A549 (cell line): ENCODE measurements around the gene ABCC1. TPM values are rescaled to one million over a fixed set of nuclear protein-coding genes. Genes with fewer than 3 reads are reported as not detected.
A peak's percentile ranks its signal among the peaks of the same experiment; 100 is the strongest.

Experiments used
- ATAC-seq, 2 experiments: fragments of 200-7000 bp in 1 of 2; fragments of >200 bp in 1 of 2; cut with Nextera tagmentation in 1 of 2; cut with Tn5 transposase in 1 of 2; 3 replicates each; pipeline versions ENCODE4 v1.8.0 to v1.9.1; 2018 to 2020; ENCODE audit warnings: mild to moderate bottlenecking in 1 of 2, moderate library complexity in 1 of 2
- CTCF ChIA-PET: fragments of 300-600 bp; sonication (Branson Sonifier 250); formaldehyde crosslinking; extraction: SDS; loops from one replicate; lab custom pipeline; 2021; ENCODE audit warnings: antibody characterized with exemption, inconsistent platforms; lab: Yijun Ruan, JAX
- POLR2A ChIA-PET: fragments of 350-600 bp; formaldehyde crosslinking; extraction: SDS; loops from one replicate; lab custom pipeline; 2021; ENCODE audit warnings: antibody characterized with exemption, inconsistent platforms; lab: Yijun Ruan, JAX
- DNase-seq, 2 experiments: peaks; one replicate each; pipeline versions ENCODE4 v3.0.0 to v3.0.0-alpha.2; 2011 to 2016; ENCODE audit warnings: low read depth in 1 of 2, low spot score in 1 of 2
- FAIRE-seq: peaks from 2 replicates; lab custom pipeline; 2011; peaks lifted over from hg19 to GRCh38; lab: Jason Lieb, UNC
- H3K27ac ChIP-seq, 2 experiments: fragments of >200 bp; sonication (Bioruptor Twin); formaldehyde crosslinking; 3 replicates each; pipeline ENCODE4 v1.5.1; 2016 to 2017
- H3K4me1 ChIP-seq: fragments of >200 bp; sonication (Bioruptor Twin); formaldehyde crosslinking; 3 replicates; pipeline ENCODE4 v1.6.1; 2016
- H3K4me2 ChIP-seq: fragments of >200 bp; sonication (Bioruptor Twin); formaldehyde crosslinking; 3 replicates; pipeline ENCODE4 v1.6.1; 2016
- H3K4me3 ChIP-seq: fragments of >200 bp; sonication (Bioruptor Twin); formaldehyde crosslinking; 3 replicates; pipeline ENCODE4 v1.5.1; 2016
- H3K9me3 ChIP-seq: fragments of >200 bp; sonication (Bioruptor Twin); formaldehyde crosslinking; 3 replicates; pipeline ENCODE4 v1.6.1; 2016
- CEBPB ChIP-seq, 2 experiments: fragments of >200 bp in 1 of 2; sonication (Bioruptor Twin) in 1 of 2; formaldehyde crosslinking in 1 of 2; IDR thresholded peaks; 2 replicates each; pipeline ENCODE4 v1.6.1; 2012 to 2016
- CHD4 ChIP-seq: fragments of 200-600 bp; sonication (generic); IDR thresholded peaks from 2 replicates; pipeline ENCODE4 v1.6.1; 2016; ENCODE audit warnings: antibody characterized with exemption, mild to moderate bottlenecking, borderline replicate concordance
- EHMT2 ChIP-seq: fragments of 200-600 bp; sonication (generic); IDR thresholded peaks from 2 replicates; pipeline ENCODE4 v1.6.1; 2016; ENCODE audit warnings: antibody characterized with exemption, low read depth, mild to moderate bottlenecking, moderate library complexity
- ESRRA ChIP-seq: fragments of 150-350 bp; IDR thresholded peaks from 2 replicates; pipeline ENCODE4 v1.6.1; 2014; ENCODE audit warnings: mild to moderate bottlenecking, low read length, borderline replicate concordance
- FOSL2 ChIP-seq, 2 experiments: fragments of 450-650 bp in 1 of 2; fragments of >200 bp in 1 of 2; sonication (Bioruptor Twin) in 1 of 2; formaldehyde crosslinking; IDR thresholded peaks; 2 replicates each; pipeline versions ENCODE4 v1.5.0 to v1.6.1; 2016 to 2020; ENCODE audit warnings: mild to moderate bottlenecking in 1 of 2, moderate library complexity in 1 of 2
- HDAC2 ChIP-seq: fragments of 200-600 bp; sonication (generic); IDR thresholded peaks from 2 replicates; pipeline ENCODE4 v1.6.1; 2016
- HEYL ChIP-seq: fragments of 250-450 bp; sonication (Bioruptor Pico); IDR thresholded peaks from 2 replicates; pipeline ENCODE4 v1.8.0; 2021; ENCODE audit warnings: mild to moderate bottlenecking, moderate library complexity
- HOXB13 ChIP-seq: fragments of 250-450 bp; sonication (Bioruptor Pico); IDR thresholded peaks from 2 replicates; pipeline ENCODE4 v1.5.0; 2020; ENCODE audit warnings: low read depth, mild to moderate bottlenecking, moderate library complexity
- KDM1A ChIP-seq: fragments of 200-600 bp; sonication (generic); IDR thresholded peaks from 2 replicates; pipeline ENCODE4 v1.6.1; 2016; ENCODE audit warnings: low read depth, mild to moderate bottlenecking
- MAFK ChIP-seq: fragments of 450-650 bp; IDR thresholded peaks from 2 replicates; pipeline ENCODE4 v1.6.1; 2014; ENCODE audit not compliant: partially characterized antibody
- NFE2L2 ChIP-seq: fragments of 150-350 bp; conservative IDR thresholded peaks from 2 replicates; pipeline ENCODE4 v1.6.1; 2014; ENCODE audit warnings: low read length
- PHF8 ChIP-seq: fragments of 200-600 bp; sonication (generic); IDR thresholded peaks from 2 replicates; pipeline ENCODE4 v1.6.1; 2016; ENCODE audit warnings: low read depth, mild to moderate bottlenecking, antibody characterized with exemption, moderate library complexity, borderline replicate concordance
- POLR2AphosphoS2 ChIP-seq: conservative IDR thresholded peaks from 2 replicates; pipeline ENCODE4 v1.6.1; 2012; ENCODE audit warnings: low read length, improper control_type of control experiment, inconsistent platforms
- RAD21 ChIP-seq, 2 experiments: fragments of >200 bp in 1 of 2; sonication (Bioruptor Twin) in 1 of 2; formaldehyde crosslinking in 1 of 2; IDR thresholded peaks in 1 of 2; conservative IDR thresholded peaks in 1 of 2; 2 replicates in 1 of 2; 3 replicates in 1 of 2; pipeline ENCODE4 v1.6.1; 2012 to 2018; ENCODE audit warnings: inconsistent platforms in 1 of 2
- RARB ChIP-seq: fragments of 250-450 bp; sonication (Bioruptor Pico); IDR thresholded peaks from 2 replicates; pipeline ENCODE4 v1.8.0; 2021; ENCODE audit warnings: mild to moderate bottlenecking, moderate library complexity
- RNF2 ChIP-seq: fragments of 200-600 bp; sonication (generic); IDR thresholded peaks from 2 replicates; pipeline ENCODE4 v1.6.1; 2016; ENCODE audit warnings: low read depth, mild to moderate bottlenecking, antibody characterized with exemption, moderate library complexity, borderline replicate concordance
- SREBF2 ChIP-seq: fragments of 450-650 bp; IDR thresholded peaks from 2 replicates; pipeline ENCODE4 v1.6.1; 2014; ENCODE audit warnings: mild to moderate bottlenecking, moderate library complexity
- WGBS: methylation state at CpG from one replicate; pipeline ENCODE4 v1.1.6; 2017; ENCODE audit errors: missing lambda C conversion rate; 5-methylcytosine and 5-hydroxymethylcytosine counted together
- polyA plus RNA-seq, 4 experiments: library from polyadenylated mRNA; depleted of rRNA in 3 of 4; stranded (reverse); fragments of >200 nt; fragmentation: RNase III in 1 of 4; extraction: RNeasy Plus Mini Kit Qiagen cat#74134 plus additional on column Dnase treatment in 1 of 4; gene quantifications; 2 replicates in 3 of 4; 3 replicates in 1 of 4; pipeline ENCODE4 v1.2.3, GENCODE V29; 2011 to 2017
- TF ChIP-seq, protein P1 (sequence below): IDR thresholded peaks from 2 replicates; pipeline ENCODE4 v1.6.1; 2012
- TF ChIP-seq, protein P2 (sequence below): fragments of 250-450 bp; sonication (Bioruptor Pico); IDR thresholded peaks from 2 replicates; pipeline ENCODE4 v1.5.0; 2020; ENCODE audit warnings: low read depth, mild to moderate bottlenecking, moderate library complexity
- TF ChIP-seq, protein P3 (sequence below): fragments of 450-650 bp; IDR thresholded peaks from 2 replicates; pipeline ENCODE4 v1.6.1; 2014; ENCODE audit warnings: antibody characterized with exemption
- TF ChIP-seq, protein P4 (sequence below): fragments of 200-600 bp; sonication (generic); IDR thresholded peaks from 2 replicates; pipeline ENCODE4 v1.6.1; 2016; ENCODE audit warnings: antibody characterized with exemption, mild to moderate bottlenecking, moderate library complexity
- TF ChIP-seq, protein P5 (sequence below): fragments of >200 bp; sonication (Bioruptor Twin); formaldehyde crosslinking; IDR thresholded peaks from 3 replicates; pipeline ENCODE4 v1.5.1; 2016

Gene ABCC1
- polyA plus RNA-seq, 2 of the 4 experiments (the other 2 are of a cell fraction) = 56.5 to 93.8 TPM

DNA sequence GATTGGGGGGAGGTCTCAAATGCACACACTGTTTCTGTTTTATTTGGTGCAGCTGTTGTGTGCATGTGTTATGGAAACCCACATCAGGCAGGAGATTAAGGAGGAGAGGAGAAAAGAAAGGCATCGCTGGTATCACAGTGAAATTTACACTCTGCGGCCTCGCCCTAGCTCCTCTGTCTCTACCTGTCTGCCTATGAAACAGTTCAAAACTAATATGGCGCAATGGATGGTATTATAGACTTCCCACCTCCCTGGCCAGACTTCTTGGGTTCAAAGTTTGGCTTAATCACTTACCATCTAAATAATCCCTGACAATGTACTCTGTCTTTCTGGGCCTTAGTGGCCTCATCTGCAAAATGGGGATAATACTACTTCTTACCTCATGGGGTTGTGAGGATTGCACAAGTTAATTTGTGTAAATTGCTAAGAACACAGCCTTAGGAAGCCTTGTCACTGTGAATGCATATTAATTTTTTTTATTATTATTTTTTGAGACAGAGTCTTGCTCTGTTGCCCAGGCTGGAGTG, 1.4 kb upstream of the ABCC1 start:
- TF ChIP-seq HEYL (CRISPR knock-in tag) = no peak
- no peak for TF ChIP-seq EHMT2
- no peak for TF ChIP-seq ESRRA
- peak in 1 of 2 experiments; percentile 51; a peak in 2 of 4 replicates for TF ChIP-seq CEBPB (IDR thresholded peaks at IDR 0.05)
- TF ChIP-seq, protein P1, sequence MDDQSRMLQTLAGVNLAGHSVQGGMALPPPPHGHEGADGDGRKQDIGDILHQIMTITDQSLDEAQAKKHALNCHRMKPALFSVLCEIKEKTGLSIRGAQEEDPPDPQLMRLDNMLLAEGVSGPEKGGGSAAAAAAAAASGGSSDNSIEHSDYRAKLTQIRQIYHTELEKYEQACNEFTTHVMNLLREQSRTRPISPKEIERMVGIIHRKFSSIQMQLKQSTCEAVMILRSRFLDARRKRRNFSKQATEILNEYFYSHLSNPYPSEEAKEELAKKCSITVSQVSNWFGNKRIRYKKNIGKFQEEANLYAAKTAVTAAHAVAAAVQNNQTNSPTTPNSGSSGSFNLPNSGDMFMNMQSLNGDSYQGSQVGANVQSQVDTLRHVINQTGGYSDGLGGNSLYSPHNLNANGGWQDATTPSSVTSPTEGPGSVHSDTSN = no peak
- TF ChIP-seq, protein P2, sequence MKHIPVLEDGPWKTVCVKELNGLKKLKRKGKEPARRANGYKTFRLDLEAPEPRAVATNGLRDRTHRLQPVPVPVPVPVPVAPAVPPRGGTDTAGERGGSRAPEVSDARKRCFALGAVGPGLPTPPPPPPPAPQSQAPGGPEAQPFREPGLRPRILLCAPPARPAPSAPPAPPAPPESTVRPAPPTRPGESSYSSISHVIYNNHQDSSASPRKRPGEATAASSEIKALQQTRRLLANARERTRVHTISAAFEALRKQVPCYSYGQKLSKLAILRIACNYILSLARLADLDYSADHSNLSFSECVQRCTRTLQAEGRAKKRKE (CRISPR knock-in tag) = no peak
- TF ChIP-seq, protein P3, sequence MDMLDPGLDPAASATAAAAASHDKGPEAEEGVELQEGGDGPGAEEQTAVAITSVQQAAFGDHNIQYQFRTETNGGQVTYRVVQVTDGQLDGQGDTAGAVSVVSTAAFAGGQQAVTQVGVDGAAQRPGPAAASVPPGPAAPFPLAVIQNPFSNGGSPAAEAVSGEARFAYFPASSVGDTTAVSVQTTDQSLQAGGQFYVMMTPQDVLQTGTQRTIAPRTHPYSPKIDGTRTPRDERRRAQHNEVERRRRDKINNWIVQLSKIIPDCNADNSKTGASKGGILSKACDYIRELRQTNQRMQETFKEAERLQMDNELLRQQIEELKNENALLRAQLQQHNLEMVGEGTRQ = no peak
- peak; percentile 91 for TF ChIP-seq KDM1A
- peak; percentile 76; the same call in 1 of the 2 replicates for TF ChIP-seq CHD4
- no peak for TF ChIP-seq SREBF2
- TF ChIP-seq RARB (CRISPR knock-in tag) = no peak
- peak; percentile 28; the same call in 1 of the 2 replicates for TF ChIP-seq HDAC2
- Histone ChIP-seq H3K4me2 (peak overlapping the region; percentile 70), H3K9me3 (no peaks in the 10 kb centered on the region), H3K27ac (peak overlapping the region; percentile 100), H3K4me1 (peaks cover 54% of the 10 kb centered on the region), H3K4me3 (no peak overlapping the region)
- CTCF ChIA-PET = interaction anchor here (0.7 to 1.9 kb wide), 8 partner anchors 8 to 76 kb away, joined by 3 to 6 read pairs (median 3); no protein-coding TSS in a partner anchor
- FAIRE-seq (no peak), DNase-seq (peak in 1 of 2 experiments; percentile 63), ATAC-seq (no peak)
- POLR2A ChIA-PET = interaction anchor here (1.3 to 2.1 kb wide), 2 partner anchors 60 to 77 kb away, joined by 3 to 10 read pairs; partner anchors contain the start of gene CEP20
- WGBS = 85% methylated on average over 4 of the region's 4 CpGs

DNA sequence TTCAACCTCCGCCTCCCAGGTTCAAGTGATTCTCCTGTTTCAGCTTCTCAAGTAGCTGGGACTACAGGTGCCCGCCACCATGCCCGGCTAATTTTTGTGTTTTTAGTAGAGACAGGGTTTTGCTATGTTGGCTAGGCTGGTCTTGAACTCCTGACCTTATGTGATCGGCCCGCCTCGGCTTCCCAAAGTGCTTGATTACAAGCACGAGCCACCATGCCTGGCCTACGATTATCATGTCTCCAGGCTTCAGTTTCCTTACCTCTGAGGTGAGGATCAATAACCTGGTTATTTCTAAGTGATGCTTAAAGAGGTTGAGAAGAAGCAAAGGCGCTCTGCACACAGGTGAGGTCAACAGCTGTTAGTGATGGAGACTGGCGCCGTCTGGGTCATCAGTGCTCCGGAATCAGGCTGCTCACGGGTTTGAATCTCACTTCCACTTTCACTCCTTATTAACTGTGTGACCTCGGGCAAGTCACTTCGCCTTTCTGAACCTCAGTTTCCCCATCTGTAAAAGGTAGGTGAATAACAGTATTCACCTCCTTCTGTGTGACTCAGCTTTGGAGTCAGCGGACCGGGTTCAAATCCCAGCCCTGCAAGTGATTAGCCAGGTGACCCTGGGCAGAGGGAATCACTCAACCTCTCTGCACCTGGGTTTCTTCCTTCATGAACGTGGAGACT, 745 bp upstream of the ABCC1 start:
- FAIRE-seq = no peak
- POLR2A ChIA-PET = interaction anchor here (2.1 kb wide), 1 partner anchor 60 kb away, joined by 10 read pairs; the partner anchor contains the start of gene CEP20
- no peak for DNase-seq
- H3K4me2 ChIP-seq = peak overlapping the region; percentile 95
- 72% methylated on average over 18 of the region's 18 CpGs for WGBS
- H3K4me3 ChIP-seq = peak overlapping the region; percentile 97
- H3K27ac ChIP-seq = peak overlapping the region; percentile 100
- CTCF ChIA-PET = interaction anchor here (0.9 to 1.9 kb wide), 4 partner anchors 9 to 74 kb away, joined by 3 to 6 read pairs (median 4); no protein-coding TSS in a partner anchor
- TF ChIP-seq RARB (CRISPR knock-in tag) (no peak), EHMT2 (no peak), HDAC2 (peak; percentile 45; the same call in 1 of the 2 replicates), KDM1A (peak; percentile 73), RNF2 (no peak), FOSL2 (IDR thresholded peaks at IDR 0.05) (no peak), FOSL2 (CRISPR knock-in tag; IDR thresholded peaks at IDR 0.05) (0 out of 2 replicates have a peak, but pooled peaks have one; percentile 5), RAD21 (conservative IDR thresholded peaks at IDR 0.05 in 1 of 2, IDR thresholded peaks at IDR 0.05 in 1 of 2) (no peak), MAFK (no peak), HOXB13 (no peak), POLR2AphosphoS2 (no peak), NFE2L2 (no peak), PHF8 (no peak)
- TF ChIP-seq, protein P4, sequence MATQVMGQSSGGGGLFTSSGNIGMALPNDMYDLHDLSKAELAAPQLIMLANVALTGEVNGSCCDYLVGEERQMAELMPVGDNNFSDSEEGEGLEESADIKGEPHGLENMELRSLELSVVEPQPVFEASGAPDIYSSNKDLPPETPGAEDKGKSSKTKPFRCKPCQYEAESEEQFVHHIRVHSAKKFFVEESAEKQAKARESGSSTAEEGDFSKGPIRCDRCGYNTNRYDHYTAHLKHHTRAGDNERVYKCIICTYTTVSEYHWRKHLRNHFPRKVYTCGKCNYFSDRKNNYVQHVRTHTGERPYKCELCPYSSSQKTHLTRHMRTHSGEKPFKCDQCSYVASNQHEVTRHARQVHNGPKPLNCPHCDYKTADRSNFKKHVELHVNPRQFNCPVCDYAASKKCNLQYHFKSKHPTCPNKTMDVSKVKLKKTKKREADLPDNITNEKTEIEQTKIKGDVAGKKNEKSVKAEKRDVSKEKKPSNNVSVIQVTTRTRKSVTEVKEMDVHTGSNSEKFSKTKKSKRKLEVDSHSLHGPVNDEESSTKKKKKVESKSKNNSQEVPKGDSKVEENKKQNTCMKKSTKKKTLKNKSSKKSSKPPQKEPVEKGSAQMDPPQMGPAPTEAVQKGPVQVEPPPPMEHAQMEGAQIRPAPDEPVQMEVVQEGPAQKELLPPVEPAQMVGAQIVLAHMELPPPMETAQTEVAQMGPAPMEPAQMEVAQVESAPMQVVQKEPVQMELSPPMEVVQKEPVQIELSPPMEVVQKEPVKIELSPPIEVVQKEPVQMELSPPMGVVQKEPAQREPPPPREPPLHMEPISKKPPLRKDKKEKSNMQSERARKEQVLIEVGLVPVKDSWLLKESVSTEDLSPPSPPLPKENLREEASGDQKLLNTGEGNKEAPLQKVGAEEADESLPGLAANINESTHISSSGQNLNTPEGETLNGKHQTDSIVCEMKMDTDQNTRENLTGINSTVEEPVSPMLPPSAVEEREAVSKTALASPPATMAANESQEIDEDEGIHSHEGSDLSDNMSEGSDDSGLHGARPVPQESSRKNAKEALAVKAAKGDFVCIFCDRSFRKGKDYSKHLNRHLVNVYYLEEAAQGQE = no peak
- TF ChIP-seq, protein P5, sequence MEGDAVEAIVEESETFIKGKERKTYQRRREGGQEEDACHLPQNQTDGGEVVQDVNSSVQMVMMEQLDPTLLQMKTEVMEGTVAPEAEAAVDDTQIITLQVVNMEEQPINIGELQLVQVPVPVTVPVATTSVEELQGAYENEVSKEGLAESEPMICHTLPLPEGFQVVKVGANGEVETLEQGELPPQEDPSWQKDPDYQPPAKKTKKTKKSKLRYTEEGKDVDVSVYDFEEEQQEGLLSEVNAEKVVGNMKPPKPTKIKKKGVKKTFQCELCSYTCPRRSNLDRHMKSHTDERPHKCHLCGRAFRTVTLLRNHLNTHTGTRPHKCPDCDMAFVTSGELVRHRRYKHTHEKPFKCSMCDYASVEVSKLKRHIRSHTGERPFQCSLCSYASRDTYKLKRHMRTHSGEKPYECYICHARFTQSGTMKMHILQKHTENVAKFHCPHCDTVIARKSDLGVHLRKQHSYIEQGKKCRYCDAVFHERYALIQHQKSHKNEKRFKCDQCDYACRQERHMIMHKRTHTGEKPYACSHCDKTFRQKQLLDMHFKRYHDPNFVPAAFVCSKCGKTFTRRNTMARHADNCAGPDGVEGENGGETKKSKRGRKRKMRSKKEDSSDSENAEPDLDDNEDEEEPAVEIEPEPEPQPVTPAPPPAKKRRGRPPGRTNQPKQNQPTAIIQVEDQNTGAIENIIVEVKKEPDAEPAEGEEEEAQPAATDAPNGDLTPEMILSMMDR = no peak
- H3K9me3 ChIP-seq = no peaks in the 10 kb centered on the region
- peaks cover 61% of the 10 kb centered on the region for H3K4me1 ChIP-seq
- no peak; a peak in 2 of 6 replicates for ATAC-seq
